ENCODE data around the gene STK17A.
"Not testable (repeated sequence)": the region's sequence is repeated elsewhere in the genome, so short reads cannot be mapped to it uniquely, and the experiment has no call there.

STK17A gene

GRCh38 chr7:43596426-43596825 lies 13.5 kb downstream of the STK17A start:
- DNase-seq (ENCODE audit: low read depth in 2 of 2): not testable (repeated sequence)

- no peak for DNase-seq (ENCODE audit: low read depth in 2 of 2)
Observed at GRCh38 chr7:43600056-43600455, 17.1 kb downstream of the STK17A start.

DNA sequence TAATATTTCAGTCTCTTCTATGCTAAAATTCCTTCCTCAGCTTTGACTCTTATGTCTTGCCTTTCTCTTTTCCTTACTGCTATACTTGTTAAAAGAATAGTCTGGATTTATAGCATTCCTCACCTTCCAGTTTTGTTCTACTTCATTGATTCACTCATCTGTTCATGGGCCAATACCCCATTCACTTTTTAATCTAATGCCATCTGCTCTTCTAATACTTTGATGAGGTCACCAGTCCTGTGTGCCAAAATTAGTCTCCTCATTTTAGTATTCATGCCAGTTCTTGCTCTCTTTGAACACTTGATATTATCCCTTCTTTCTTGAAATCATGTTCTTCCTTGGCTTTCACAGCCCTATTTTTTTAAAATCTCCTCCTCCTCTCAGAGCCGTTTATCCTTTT lies 19.3 kb downstream of the STK17A start:
- no peak for DNase-seq (ENCODE audit: low read depth in 2 of 2)

GRCh38 chr7:43604251-43604650 lies 21.3 kb downstream of the STK17A start:
- DNase-seq (ENCODE audit: low read depth in 2 of 2): no peak

- no peak for DNase-seq (ENCODE audit: low read depth in 2 of 2)
Observed at GRCh38 chr7:43609097-43609496, 26.2 kb downstream of the STK17A start.

DNA sequence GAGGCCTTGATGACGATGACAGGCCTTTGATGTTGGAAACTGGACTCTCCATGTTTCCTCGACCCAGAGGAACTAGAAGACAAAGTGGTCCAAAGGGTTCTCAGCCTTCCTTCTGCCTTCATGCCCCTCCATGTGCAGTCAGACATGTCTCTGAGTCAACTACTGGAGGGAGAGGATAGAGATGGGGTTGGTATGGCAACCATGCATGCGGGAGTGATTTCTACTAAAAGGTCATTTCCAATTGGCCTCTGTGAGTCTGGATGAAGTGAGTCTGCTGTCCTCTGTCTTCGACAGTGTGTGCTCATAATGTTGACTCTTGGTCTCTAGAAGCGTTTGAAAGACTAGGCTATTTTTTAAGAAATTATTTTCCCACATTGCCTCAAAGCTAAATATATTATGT lies 29.2 kb downstream of the STK17A start:
- DNase-seq (ENCODE audit: low read depth in 2 of 2): no peak

- no peak for DNase-seq (ENCODE audit: low read depth in 2 of 2)
Observed at GRCh38 chr7:43612599-43613589, 30.0 kb downstream of the STK17A start.

GRCh38 chr7:43615558-43616145 lies 32.7 kb downstream of the STK17A start:
- DNase-seq (ENCODE audit: low read depth in 2 of 2): no peak

DNA sequence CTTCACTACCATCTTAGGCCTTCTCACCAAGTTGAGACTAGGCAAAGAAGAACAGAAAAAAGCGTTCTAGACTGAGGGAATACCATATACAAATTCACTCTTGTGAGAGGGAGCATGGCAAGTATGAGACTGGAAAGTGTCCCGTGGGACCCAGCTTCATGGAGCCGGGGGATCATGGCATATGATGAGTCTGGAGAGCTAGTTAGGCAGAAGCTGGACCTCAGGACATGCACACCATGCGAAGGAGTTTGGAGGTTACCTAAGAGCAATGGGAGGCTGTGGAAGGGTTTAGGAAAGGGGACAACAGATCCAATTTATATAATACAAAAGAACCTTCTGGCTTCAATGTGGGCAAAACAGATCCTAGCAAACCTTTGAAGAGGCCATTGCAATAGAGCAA lies 34.1 kb downstream of the STK17A start:
- DNase-seq (ENCODE audit: low read depth in 2 of 2): no peak

DNA sequence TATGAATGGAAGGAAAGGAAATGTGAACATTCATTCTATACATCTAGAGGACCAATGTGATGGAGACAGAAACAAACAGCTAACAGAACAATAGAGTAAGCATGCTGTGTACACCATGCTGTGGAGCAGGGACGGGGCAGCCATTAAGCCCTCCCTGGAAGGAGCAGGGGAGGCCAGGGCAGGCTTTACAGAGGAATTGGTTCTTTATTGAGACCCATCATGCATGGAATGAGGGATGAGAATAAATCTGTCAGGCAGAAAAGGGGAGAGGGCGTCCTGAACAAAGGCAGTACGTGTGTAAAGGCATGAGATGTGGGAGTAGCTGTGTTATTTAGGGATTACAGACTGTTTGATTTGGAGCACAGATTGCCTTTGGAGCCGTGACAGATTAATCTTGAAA lies 35.2 kb downstream of the STK17A start:
- DNase-seq (ENCODE audit: low read depth in 2 of 2): no peak

DNA sequence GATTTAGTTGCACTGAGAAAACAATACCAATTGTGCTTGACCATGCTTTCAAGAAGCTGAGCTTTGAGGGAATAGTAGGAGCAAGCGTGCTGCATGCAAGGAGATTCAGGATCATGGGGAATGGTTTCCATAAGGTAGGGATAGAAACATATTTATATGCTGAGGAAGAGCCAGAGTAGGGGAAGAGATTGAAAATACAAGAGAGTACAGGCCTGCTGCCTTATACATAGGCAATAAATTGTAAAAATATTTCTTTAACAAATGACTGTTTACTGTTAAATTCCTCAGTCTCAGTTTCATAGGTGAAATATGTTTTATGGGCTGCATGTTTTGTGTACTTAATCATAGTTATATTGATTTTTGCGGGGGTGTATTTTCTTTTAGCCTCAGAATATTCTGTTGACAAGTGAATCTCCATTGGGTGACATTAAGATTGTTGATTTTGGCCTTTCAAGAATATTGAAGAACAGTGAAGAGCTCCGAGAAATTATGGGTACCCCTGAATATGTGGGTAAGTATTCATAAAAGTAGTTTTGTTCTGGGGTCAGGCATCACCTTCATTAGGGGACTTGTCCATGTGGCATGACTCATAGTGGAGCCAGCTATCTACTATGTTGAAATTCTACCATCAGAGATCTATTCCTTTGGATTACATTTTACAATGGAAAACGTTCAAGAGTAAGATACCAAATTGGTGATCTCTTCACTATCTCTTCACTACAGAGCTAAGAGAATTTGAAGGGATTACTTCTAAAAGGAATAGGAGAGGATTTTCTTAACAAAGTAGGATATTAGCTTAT lies 36.5 kb downstream of the STK17A start:
- DNase-seq (ENCODE audit: low read depth in 2 of 2): no peak

- DNase-seq (ENCODE audit: low read depth in 2 of 2): no peak
Observed at GRCh38 chr7:43621729-43622448, 39.0 kb downstream of the STK17A start.

DNA sequence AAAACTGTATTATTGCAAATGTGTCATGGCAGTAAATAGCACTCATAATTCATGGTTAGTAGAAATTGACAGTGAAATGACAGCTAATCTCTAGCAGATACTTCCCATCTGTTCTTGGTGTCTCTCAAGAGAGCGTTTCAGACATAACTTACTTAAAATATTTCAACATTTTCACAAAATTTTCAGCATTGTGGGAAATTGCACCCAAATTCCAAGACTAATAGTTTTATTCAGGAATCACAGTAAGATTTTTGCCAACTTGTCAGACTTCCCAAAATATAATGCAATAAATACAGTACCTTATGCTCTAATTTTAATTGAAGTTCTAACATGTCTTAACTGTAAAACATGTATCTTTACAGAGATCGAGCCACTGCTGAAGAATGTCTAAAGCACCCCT lies 41.2 kb downstream of the STK17A start:
- no peak for DNase-seq (ENCODE audit: low read depth in 2 of 2)

- peak; percentile 20 to 54 for DNase-seq (ENCODE audit: low read depth in 2 of 2)
Observed at GRCh38 chr7:43625453-43625852, 42.5 kb downstream of the STK17A start.

DNA sequence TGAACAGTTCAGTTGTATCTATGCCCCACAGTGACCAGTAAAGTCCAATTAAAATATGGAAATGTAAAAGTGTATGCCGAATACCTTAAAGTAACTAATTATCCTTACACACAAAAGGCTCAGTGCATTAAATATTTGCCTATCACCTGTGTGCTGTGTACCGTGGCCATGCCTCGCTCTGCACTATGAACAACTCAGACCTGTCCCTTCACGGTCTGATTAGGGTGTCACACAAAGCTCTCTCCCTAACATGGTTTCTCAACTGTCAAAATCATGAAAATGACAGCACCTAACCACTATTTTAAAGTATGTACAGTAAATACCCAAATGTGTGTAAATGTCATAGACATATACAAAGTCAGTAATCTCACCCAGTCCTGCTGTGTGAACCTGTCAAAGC lies 43.1 kb downstream of the STK17A start:
- no peak for DNase-seq (ENCODE audit: low read depth in 2 of 2)

- no peak for DNase-seq (ENCODE audit: low read depth in 2 of 2)
Observed at GRCh38 chr7:43626695-43627094, 43.8 kb downstream of the STK17A start.

DNA sequence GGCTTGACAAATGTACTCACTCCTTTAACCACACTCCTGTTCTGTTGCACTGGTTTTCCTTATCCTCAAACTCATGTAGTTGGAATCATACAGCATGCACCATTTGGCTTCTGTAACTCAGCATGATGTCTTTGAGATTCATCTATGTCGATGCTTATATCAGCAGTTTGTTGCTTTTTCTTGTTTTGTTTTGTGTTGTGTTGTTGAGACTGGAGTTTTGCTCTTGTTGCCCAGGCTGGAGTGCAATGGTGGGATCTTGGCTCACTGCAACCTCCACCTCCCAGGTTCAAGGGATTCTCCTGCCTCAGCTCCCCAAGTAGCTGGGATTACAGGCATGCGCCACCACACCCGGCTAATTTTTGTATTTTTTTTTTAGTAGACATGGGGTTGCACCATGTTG lies 44.9 kb downstream of the STK17A start:
- not testable (repeated sequence) for DNase-seq (ENCODE audit: low read depth in 2 of 2)

DNA sequence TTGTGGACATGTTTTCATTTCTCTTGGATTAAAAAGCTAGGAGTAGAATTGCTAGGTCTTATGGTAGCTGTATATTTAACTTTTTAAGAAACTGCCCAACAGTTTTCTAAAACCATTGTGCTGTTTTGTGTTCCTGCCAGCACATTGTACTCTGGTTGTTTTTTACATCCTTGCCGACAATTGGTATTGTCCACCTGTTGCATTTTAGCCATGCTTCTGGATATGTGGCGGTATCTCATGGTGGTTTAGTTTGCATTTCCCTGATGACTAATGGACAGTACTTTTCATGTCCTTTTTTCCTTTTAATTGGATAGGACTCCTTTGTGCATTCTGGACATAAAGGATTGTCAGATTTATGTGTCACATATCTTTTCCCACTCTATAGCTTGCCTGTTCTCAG lies 45.5 kb downstream of the STK17A start:
- no peak for DNase-seq (ENCODE audit: low read depth in 2 of 2)

DNA sequence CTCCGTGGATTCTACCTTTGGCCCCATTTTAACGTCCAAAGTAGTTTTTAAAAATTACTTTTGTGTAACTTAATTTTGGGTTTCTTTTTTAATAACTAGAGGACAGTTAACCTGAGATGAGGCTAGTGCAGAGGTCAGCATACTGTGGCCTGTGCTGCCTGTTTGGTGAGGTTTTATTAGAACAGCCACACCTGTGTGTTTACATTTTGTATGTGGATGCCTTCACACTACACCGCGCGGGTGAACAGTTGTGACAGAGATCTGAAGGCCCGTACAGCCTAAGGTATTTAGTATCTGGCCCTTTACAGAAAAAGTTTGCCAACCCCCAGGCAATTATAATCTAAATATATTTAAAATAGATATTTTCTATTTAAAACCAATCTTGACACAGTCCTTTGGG lies 46.9 kb downstream of the STK17A start:
- DNase-seq (ENCODE audit: low read depth in 2 of 2): no peak

DNA sequence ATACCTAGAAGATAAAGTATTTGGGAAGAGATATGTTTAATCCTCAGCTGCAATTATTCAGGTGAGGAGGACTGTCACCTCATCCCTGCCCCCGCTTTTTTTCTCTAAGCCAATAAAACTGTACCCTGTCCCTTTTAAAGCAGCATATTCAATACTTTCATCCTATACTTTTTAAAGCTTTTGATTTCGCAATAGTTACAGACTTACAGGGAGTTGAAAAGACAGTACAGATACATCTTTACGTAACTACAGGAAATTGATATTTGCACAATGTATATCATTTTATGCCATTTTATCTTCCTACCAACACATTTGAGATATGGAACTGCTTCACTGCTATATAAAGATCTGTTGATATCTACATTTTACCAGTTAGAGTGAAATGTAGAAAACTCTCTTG lies 47.6 kb downstream of the STK17A start:
- DNase-seq (ENCODE audit: low read depth in 2 of 2): no peak

DNA sequence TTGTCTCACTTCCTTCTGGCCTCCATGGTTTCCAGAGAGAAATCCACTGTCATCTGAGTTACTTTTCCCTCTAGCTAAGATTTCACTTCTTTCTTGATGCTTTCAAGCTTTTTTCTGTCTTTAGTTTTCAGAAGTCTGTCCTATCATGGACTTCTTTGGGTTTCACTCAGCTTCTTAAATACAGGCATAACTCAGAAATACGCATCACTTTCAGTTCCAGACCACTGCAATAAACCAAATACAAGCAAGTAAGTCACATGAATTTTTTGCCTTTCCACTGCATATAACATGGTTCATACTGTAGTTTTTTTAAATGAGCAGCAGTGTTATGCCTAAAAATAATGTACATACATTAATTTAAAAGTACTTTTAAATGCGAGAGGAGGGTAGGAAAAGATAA lies 48.7 kb downstream of the STK17A start:
- DNase-seq (ENCODE audit: low read depth in 2 of 2): no peak

GRCh38 chr7:43632746-43633145 lies 49.8 kb downstream of the STK17A start:
- no peak for DNase-seq (ENCODE audit: low read depth in 2 of 2)

All from stimulated activated CD8-positive, alpha-beta memory T cell treated with anti-CD3 and anti-CD28 coated beads, Interleukin-15, amount 100 ng/mL, for 48 hours (primary cell).